ENCODE data around the gene GHRHR.

The GHRHR gene

GRCh38 chr7:30987178-30987577 lies 23.4 kb downstream of the GHRHR start:
- no peak for DNase-seq

- DNase-seq = no peak
Measured at GRCh38 chr7:30987936-30988335, 24.2 kb downstream of the GHRHR start.

GRCh38 chr7:30988351-30989005 lies 24.7 kb downstream of the GHRHR start:
- DNase-seq = no peak

- DNase-seq = no peak
Measured at GRCh38 chr7:30989008-30989823, 25.5 kb downstream of the GHRHR start.

GRCh38 chr7:30989824-30990672 lies 26.3 kb downstream of the GHRHR start:
- no peak for DNase-seq

GRCh38 chr7:30990673-30991170 lies 27.0 kb downstream of the GHRHR start:
- DNase-seq = no peak

GRCh38 chr7:30992414-30992813 lies 28.7 kb downstream of the GHRHR start:
- no peak for DNase-seq

GRCh38 chr7:30994206-30995100 lies 30.7 kb downstream of the GHRHR start:
- no peak for DNase-seq

- DNase-seq = no peak
Measured at GRCh38 chr7:30995536-30995935, 31.8 kb downstream of the GHRHR start.

- no peak for DNase-seq
Measured at GRCh38 chr7:30996256-30996655, 32.5 kb downstream of the GHRHR start.

GRCh38 chr7:30996883-30997282 lies 33.1 kb downstream of the GHRHR start:
- no peak for DNase-seq

- no peak for DNase-seq
Measured at GRCh38 chr7:30997316-30997715, 33.6 kb downstream of the GHRHR start.

- DNase-seq = no peak
Measured at GRCh38 chr7:30998180-30998579, 34.4 kb downstream of the GHRHR start.

- no peak for DNase-seq
Measured at GRCh38 chr7:31000161-31000693, 36.5 kb downstream of the GHRHR start.

- no peak for DNase-seq
Measured at GRCh38 chr7:31000779-31001178, 37.0 kb downstream of the GHRHR start.

GRCh38 chr7:31002256-31002655 lies 38.5 kb downstream of the GHRHR start:
- DNase-seq = no peak

- no peak for DNase-seq
Measured at GRCh38 chr7:31003097-31003496, 39.3 kb downstream of the GHRHR start.

- DNase-seq = no peak
Measured at GRCh38 chr7:31003721-31004120, 40.0 kb downstream of the GHRHR start.

- DNase-seq = no peak
Measured at GRCh38 chr7:31004393-31004792, 40.6 kb downstream of the GHRHR start.

GRCh38 chr7:31006857-31007256 lies 43.1 kb downstream of the GHRHR start:
- no peak for DNase-seq

GRCh38 chr7:31007634-31008033 lies 43.9 kb downstream of the GHRHR start:
- DNase-seq = no peak

- no peak for DNase-seq
Measured at GRCh38 chr7:31014826-31015225, 51.1 kb downstream of the GHRHR start.
